Panc1 (cell line): ENCODE measurements around the gene GALC.

Source experiments
- POLR2AphosphoS5 ChIP-seq: IDR thresholded peaks from 2 replicates; pipeline ENCODE4 v1.6.1; 2012; ENCODE audit warnings: mild to moderate bottlenecking, low read depth, low read length, moderate library complexity
- SIN3A ChIP-seq: IDR thresholded peaks from 2 replicates; pipeline ENCODE4 v1.6.1; 2012; ENCODE audit warnings: low read depth, mild to moderate bottlenecking, low read length, moderate library complexity, borderline replicate concordance; ENCODE audit not compliant: insufficient read depth
- TF ChIP-seq, protein P1 (sequence below): fragments of 450-650 bp; IDR thresholded peaks from 2 replicates; pipeline ENCODE4 v1.5.1; 2017; ENCODE audit warnings: mild to moderate bottlenecking
- TF ChIP-seq, protein P2 (sequence below), 2 experiments: IDR thresholded peaks; 2 replicates each; pipeline ENCODE4 v1.6.1; 2011 to 2012; ENCODE audit warnings: low read depth in 2 of 2, control low read depth in 1 of 2, low read length in 1 of 2, mild to moderate bottlenecking in 1 of 2, moderate library complexity in 1 of 2; ENCODE audit not compliant: insufficient read depth in 1 of 2

DNA sequence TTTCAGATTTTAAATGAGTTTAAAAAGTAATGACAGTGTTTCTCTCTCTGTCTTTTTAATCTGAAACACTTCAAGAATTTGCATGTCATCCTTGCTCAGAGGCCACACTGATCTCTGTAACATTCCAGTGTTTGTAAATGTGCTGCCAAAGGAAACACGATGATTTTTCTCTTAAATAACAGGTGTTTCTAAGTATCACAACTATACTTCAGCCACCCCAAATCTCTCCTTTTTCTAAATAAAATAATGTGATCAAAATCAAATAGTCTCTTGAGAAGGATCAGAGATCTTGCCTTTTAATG, 3.3 kb upstream of the GALC start:
- TF ChIP-seq, protein P1, sequence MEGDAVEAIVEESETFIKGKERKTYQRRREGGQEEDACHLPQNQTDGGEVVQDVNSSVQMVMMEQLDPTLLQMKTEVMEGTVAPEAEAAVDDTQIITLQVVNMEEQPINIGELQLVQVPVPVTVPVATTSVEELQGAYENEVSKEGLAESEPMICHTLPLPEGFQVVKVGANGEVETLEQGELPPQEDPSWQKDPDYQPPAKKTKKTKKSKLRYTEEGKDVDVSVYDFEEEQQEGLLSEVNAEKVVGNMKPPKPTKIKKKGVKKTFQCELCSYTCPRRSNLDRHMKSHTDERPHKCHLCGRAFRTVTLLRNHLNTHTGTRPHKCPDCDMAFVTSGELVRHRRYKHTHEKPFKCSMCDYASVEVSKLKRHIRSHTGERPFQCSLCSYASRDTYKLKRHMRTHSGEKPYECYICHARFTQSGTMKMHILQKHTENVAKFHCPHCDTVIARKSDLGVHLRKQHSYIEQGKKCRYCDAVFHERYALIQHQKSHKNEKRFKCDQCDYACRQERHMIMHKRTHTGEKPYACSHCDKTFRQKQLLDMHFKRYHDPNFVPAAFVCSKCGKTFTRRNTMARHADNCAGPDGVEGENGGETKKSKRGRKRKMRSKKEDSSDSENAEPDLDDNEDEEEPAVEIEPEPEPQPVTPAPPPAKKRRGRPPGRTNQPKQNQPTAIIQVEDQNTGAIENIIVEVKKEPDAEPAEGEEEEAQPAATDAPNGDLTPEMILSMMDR: no peak
- TF ChIP-seq POLR2AphosphoS5: no peak
- TF ChIP-seq, protein P2, sequence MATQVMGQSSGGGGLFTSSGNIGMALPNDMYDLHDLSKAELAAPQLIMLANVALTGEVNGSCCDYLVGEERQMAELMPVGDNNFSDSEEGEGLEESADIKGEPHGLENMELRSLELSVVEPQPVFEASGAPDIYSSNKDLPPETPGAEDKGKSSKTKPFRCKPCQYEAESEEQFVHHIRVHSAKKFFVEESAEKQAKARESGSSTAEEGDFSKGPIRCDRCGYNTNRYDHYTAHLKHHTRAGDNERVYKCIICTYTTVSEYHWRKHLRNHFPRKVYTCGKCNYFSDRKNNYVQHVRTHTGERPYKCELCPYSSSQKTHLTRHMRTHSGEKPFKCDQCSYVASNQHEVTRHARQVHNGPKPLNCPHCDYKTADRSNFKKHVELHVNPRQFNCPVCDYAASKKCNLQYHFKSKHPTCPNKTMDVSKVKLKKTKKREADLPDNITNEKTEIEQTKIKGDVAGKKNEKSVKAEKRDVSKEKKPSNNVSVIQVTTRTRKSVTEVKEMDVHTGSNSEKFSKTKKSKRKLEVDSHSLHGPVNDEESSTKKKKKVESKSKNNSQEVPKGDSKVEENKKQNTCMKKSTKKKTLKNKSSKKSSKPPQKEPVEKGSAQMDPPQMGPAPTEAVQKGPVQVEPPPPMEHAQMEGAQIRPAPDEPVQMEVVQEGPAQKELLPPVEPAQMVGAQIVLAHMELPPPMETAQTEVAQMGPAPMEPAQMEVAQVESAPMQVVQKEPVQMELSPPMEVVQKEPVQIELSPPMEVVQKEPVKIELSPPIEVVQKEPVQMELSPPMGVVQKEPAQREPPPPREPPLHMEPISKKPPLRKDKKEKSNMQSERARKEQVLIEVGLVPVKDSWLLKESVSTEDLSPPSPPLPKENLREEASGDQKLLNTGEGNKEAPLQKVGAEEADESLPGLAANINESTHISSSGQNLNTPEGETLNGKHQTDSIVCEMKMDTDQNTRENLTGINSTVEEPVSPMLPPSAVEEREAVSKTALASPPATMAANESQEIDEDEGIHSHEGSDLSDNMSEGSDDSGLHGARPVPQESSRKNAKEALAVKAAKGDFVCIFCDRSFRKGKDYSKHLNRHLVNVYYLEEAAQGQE (IDR thresholded peaks at IDR 0.05; ENCODE audit: insufficient read depth in 1 of 2, low read depth in 2 of 2, low read length in 1 of 2): no peak
- TF ChIP-seq SIN3A: no peak
